CD4-positive, alpha-beta T cell treated with Interleukin-12 subunit alpha and Interleukin-12 subunit beta, for 1 hour (primary cell): ENCODE measurements around the gene ATXN1.
"Not testable (repeated sequence)": the region's sequence is repeated elsewhere in the genome, so short reads cannot be mapped to it uniquely, and the experiment has no call there.

Source experiments
- DNase-seq: peaks from one replicate; pipeline ENCODE4 v3.0.0-alpha.2; 2020

ATXN1 gene

DNA sequence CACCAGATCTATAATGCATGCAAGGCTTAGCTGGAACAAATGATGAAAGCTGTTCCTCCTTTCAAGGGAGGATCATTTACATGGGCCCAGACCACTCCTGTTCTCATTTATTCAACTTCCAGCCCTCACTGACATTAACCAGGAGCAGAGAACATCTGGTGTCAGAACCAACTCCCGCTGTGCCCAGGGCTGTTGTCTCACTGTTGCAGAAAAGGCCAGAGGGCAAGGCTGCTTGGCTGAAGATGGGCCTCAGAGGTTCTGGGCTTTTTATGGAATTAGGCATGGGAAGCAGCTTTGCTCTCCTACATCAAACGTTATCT lies 358.7 kb downstream of the ATXN1 start:
- DNase-seq, result no peak

DNA sequence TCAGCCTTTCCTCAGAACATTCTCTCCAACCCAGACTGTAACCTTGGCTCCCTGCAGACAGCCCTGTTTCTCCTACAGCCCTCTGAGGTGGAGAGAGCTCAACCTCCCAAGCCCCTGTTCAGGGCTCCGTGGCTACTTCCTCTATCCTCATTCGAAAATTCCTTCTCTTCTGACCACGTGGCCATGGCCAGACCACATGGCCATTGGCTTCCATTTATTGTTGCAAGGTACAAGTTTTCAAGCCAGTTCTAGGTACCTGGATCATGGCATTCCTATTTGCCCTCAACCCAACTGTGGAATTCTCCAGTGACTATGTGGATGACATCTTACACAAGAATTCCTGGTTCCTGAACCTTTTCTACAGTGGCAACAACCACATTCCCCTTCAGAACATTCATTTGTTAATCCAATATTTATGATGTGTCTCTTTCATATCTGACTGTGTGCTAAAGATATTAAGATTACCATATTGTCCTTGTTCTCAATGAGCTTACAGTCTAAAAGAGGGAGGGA lies 361.0 kb downstream of the ATXN1 start:
- no peak for DNase-seq

- no peak for DNase-seq
Observed at GRCh38 chr6:16399695-16400094, 361.6 kb downstream of the ATXN1 start.

DNA sequence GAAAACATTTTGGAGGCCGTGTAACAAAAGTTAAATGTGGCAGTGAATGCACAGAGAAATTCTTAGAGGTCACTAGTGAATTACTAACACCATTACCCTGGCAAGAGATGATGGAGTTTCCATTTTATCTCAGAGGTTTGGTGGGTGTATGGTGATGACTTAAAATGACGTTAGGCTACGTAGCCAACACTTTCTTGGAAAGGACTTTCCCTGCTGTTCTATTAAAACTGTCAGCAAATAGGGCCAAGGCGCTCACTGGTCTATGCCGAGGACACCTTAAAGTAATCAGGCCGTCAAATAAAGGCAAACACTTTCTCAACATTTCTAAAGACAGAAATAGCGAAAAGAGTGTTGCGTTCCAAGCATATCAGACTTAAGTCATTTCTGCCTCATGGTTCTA lies 362.1 kb downstream of the ATXN1 start:
- no peak for DNase-seq

DNA sequence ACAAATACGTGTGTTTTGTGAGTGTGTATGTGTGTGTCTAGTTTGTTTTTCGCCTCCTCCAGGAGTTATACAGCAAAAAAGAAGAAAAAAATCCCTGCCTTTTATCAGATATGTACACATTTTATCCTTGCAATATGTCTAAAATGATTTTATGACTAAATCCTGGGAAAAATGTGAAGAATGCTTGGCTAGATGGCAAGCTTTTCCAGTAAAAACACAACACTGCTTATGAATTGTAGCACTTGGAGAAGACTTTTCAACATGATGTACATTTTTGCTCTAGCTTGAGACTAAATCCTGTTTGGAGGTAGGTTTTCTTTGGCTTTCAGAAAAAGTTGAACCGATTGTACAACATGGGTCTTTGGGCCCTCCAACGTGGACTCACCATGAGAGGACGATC lies 362.7 kb downstream of the ATXN1 start:
- no peak for DNase-seq

DNA sequence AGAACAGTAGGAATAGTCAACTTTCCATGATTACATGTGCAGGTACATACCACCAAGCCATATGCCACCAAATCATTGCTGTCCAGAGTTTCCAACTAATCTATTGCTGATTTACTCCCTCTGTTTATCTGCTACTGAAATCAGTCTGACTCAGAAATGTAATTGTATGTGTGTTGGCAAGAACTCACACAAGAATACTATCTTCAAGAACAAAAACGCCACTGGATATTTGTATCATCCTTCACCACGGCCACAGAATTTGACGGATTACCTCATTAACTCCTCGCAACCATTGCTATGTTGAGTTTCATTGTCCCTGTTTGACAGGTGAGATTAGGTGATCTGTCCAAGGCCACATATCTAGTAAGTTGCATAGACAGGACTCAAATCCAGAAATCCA lies 363.6 kb downstream of the ATXN1 start:
- no peak for DNase-seq

DNA sequence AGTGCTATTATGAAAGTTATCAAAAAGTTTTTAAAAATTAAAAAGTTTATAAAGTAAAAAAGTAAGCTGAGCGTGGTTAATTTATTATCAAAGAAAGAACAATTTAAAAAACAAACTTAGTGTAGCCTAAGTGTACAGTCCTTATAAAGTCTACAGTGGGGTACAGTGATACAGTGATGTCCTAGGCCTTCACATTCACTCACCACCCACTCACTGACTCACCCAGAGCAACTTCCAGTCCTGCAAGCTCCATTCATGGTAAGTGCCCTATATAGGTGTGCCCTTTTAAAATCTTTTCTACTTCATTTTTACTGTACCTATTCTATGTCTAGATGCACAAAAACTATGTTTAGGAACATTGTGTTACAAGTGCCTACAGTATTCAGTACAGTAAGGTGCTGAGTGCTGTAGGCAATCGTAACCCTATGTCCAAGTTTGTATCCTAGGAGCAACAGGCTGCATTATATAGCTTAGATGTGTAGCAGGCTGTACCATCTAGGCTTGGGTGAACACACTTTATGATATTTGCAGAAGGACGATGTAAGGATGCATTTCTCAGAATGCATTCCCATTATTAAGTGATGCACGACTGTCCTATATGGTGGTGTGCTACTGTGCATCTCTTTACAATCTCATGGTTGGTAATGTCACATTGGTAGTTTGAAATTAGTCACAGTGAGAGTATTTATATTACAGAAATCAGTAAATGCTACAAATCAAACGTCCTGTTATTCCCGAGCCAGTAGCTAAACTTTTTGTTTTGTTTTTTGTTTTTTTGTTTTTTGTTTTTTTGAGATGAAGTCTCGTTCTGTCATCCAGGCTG lies 364.6 kb downstream of the ATXN1 start:
- DNase-seq, result no peak

GRCh38 chr6:16394632-16395031 lies 366.6 kb downstream of the ATXN1 start:
- no peak for DNase-seq

GRCh38 chr6:16393326-16393725 lies 367.9 kb downstream of the ATXN1 start:
- no peak for DNase-seq

DNA sequence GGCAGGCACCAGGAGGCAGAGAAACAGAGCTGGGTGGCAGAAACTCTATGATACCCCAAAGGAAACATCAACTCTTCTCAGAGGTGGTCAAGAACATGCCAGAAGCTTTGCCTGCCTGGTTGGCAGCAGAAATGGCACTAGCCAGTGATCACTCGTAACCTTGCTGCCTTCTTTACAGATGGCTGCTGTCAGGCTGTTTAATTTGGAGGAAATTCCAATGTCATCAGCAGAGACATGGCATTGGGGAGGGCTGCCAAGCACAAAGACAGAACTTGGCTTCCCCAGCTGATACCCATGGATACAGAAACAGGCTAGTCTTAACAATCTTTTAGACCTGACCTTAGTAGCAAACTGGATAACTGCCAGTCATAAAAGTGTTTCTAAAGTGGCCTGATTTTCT lies 369.2 kb downstream of the ATXN1 start:
- DNase-seq, result no peak

GRCh38 chr6:16391451-16391912 lies 369.8 kb downstream of the ATXN1 start:
- DNase-seq, result no peak

DNA sequence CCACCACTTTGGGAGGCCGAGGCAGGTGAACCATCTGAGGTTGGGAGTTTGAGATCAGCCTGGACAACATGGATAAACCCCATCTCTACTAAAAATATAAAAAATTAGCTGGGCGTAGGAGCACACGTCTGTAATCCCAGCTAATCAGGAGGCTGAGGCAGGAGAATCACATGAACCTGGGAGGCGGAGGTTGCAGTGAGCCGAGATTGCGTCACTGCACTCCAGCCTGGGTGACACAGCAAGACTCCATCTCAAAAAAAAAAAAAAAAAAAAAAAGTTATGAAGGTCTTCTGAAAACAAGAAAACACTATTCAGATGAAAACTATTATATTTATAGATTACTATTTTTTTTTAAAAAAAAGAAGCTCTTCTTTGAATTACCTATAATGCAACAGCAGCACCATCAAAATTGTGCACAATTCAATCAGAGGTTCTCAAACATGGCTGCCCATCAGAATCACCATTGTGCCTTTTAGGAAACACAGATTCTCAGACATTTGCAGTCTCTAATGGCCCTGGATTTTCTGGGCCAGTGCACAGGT lies 370.3 kb downstream of the ATXN1 start:
- DNase-seq, result not testable (repeated sequence)

- no peak for DNase-seq
Observed at GRCh38 chr6:16389642-16390041, 371.6 kb downstream of the ATXN1 start.

DNA sequence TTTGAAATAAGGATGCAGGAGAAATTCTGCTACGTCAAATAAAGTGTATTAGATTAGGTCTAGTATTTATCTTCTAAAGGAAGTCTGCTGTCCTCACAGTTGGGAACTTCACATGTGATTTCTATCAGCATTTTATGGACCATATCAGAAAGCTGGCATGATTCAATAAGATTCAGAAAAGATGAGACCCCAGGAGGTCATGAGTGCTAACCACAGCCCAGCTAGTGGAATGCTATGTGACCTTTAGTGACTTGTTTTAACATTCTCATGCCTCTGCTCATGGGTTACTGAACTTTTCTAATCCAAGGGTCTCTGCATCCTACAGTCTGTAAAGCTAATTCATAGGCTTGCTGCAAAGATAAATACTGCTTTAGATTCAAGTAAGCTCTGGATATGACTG lies 372.8 kb downstream of the ATXN1 start:
- DNase-seq, result no peak

- no peak for DNase-seq
Observed at GRCh38 chr6:16386057-16386456, 375.2 kb downstream of the ATXN1 start.

GRCh38 chr6:16383607-16384206 lies 377.6 kb downstream of the ATXN1 start:
- DNase-seq, result no peak

DNA sequence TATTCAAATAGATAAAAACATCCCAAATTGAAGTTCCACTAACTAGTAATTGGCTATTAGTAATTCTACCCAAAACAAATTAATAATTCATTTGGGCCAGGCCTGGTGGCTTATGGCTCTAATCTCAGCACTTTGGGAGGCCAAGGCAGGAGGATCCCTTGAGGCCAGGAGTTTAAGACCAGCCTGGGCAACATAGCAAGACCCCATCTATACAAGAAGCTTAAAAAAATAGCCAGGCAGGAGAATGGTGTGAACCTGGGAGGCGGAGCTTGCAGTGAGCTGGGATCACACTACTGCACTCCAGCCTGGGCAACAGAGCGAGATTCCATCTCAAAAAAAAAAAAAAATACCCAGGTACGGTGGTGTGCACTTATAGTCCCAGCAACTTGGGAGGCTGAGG lies 379.3 kb downstream of the ATXN1 start:
- not testable (repeated sequence) for DNase-seq

DNA sequence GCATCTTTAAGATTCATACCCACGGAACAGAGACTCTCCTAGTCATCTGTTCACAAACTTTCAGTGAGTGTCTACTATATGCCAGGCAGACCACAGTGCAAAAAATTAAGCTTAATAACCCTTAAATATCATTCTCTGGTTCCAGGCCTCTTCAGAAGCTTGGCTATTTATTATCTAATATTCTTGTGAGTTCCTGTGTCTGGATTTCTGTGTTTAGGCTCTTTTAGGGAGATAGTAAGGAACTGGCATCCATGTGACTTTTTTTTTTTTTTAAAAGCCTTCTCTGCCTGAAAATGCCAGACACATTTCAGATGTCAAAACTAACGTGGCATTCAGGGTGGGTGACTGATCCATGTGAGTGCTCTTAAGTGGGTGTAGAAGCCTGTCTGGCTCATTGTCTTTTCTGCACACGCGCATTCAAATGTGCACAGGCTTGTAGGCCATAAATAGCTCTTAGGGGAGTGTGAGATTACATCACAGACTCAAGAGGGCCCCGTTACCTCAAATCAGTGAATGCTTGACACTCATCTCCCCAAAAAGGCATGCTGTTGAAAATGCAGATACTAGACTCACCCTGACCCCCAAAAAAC lies 380.9 kb downstream of the ATXN1 start:
- DNase-seq, result no peak

DNA sequence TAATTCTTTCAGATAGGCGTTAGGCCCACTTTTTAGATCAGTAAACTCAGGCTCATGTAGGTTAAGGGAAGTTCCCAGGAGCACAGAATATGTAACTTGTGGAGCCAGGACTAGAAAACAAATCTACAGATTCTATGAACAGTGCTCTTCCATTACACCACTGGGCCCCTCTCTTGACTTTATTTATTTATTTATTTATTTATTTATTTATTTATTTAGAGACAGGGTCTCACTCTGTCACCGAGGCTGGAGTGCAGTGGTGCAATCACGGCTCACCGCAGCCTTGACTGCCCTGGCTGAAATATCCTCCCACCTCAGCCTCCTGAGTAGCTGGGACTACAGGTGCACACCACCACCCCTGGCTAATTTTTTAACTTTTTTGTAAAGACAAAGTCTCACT lies 382.9 kb downstream of the ATXN1 start:
- not testable (repeated sequence) for DNase-seq

DNA sequence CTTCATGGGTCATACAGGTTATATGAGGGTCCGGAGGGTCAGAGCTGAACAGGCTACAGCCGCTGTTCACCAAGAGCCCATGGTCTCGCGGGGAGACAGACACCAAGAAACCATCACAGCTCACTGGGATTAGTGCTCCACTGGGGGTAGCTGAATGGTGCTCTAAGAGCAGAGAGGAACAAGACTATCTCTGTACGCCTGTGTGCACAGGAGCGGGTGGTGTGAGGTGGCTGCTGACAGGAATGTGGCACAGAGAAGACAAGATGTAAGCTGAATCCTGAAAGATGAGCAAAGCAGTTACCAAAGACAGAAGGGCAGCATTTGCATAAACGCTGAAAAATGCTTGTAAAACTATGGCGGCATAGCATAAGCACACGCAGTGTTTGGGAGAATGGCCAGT lies 383.8 kb downstream of the ATXN1 start:
- DNase-seq, result no peak

GRCh38 chr6:16375843-16376242 lies 385.4 kb downstream of the ATXN1 start:
- DNase-seq, result no peak

GRCh38 chr6:16375206-16375605 lies 386.1 kb downstream of the ATXN1 start:
- no peak for DNase-seq

DNA sequence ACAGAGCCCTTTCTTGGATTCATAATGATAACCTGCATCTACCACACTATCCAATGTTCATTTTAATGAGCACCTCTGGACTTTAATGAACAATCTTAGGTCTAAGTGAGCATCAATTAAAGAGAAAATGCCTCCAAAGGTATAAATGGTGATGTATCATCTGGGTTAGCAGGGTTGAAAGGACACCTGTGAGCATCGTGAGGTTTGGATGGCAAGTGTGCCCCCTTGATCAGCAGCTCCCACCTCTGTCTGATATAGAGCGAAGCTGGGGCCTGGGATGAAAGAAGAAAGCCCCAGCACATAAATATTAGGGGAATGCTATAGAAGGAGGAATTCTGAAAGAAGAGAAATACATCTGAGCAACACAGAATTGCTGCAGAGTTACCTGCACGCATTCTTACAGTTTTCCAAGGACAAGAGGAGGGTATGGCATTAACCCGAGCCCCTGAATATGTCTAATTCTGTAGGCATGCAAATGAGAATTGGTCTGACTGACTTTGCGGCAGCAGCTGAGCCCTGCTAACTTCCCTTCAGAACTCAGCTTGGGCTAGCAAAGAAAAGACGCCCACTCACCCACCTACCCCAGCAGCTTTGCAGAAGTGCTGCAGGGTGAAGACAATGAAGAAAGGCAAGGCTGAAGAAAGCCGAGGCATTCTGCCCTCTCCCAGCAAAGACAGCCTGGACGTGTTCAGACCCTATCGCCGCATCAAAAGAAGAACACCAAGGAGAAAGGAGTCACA lies 386.6 kb downstream of the ATXN1 start:
- no peak for DNase-seq
